ENCODE results near the gene SLC9A5. TPM values are rescaled to one million over a fixed set of nuclear protein-coding genes. Genes with fewer than 3 reads are reported as not detected.

Gene SLC9A5
- total and polyA plus RNA-seq, 9 of the 15 experiments (the other 6 are each of a cell fraction or from before 2014, with no cell fraction given) = 0.06 to 3.1 (median 1.2) TPM

- no TSS peak for BruUV-seq (replicated peaks)
- no peaks in the 10 kb centered on the region for H3K27me3 ChIP-seq (ENCODE audit: control insufficient read depth in 2 of 2, insufficient read depth in 2 of 2, low read length in 2 of 2)
- no peaks in the 10 kb centered on the region for H4K20me1 ChIP-seq (replicated peaks; ENCODE audit: control insufficient read depth, insufficient read depth, low read length)
- peak overlapping the region; percentile 16; the same call in 1 of the 2 replicates for H3K4me2 ChIP-seq (ENCODE audit: insufficient read depth, low read length)
- whole genome bisulfite sequencing (ENCODE audit: insufficient coverage, low coverage, missing lambda C conversion rate) = 70% methylated on average over 4 of the region's 4 CpGs
- H3K4me1 ChIP-seq (replicated peaks in 1 of 2; ENCODE audit: control insufficient read depth in 2 of 2, insufficient read depth in 2 of 2, low read length in 2 of 2) = peaks cover 60 to 70% of the 10 kb centered on the region in 2 experiments
- no peaks in the 10 kb centered on the region for H3K9me3 ChIP-seq (replicated peaks; ENCODE audit: control insufficient read depth, insufficient read depth, low read depth, low read length)
- ATAC-seq (no peak), FAIRE-seq (no peak), DNase-seq (ENCODE audit: extremely low read depth in 1 of 4, low spot score in 3 of 4) (no peak)
- peak overlapping the region; percentile 51 to 87; a peak in 3 of 4 replicates for H3K9ac ChIP-seq (ENCODE audit: insufficient read depth in 1 of 2, low read depth in 2 of 2, low read length in 2 of 2)
- peak overlapping the region; percentile 83 for H3K27ac ChIP-seq (ENCODE audit: extremely low read depth, low read depth, low read length)
- ChIA-PET CTCF (ENCODE audit: low intra/inter-chr PET ratio) (no interaction called here), POLR2A (interaction anchor here (0.8 to 1.1 kb wide), 2 partner anchors 70 to 141 kb away, joined by 3 read pairs; no protein-coding TSS in a partner anchor)
- in situ Hi-C loops (cut with MboI) = no loop called here
- no peaks in the 10 kb centered on the region for H3K9me1 ChIP-seq (ENCODE audit: control insufficient read depth, insufficient read depth, low read length)
- H2AFZ ChIP-seq (ENCODE audit: low read depth, low read length) = no peak overlapping the region
- H3K36me3 ChIP-seq (ENCODE audit: control insufficient read depth, insufficient read depth, low read length) = peaks cover 59% of the 10 kb centered on the region; the same call in 2 of the 3 replicates
- peaks cover 85% of the 10 kb centered on the region for H3K79me2 ChIP-seq (ENCODE audit: control insufficient read depth, insufficient read depth, low read length)
- intact Hi-C loops (cut with micrococcal nuclease) = loop anchor here (10.0 kb wide), 1 partner anchor 267 kb away; no protein-coding TSS in a partner anchor
- no peak overlapping the region for H3K4me3 ChIP-seq
- TF ChIP-seq PPARD (CRISPR knock-in tag; IDR thresholded peaks at IDR 0.05) = no peak
- TF ChIP-seq ZNF592 (IDR thresholded peaks at IDR 0.05) = peak; percentile 3; the same call in 1 of the 2 replicates
These were observed 6.5 kb upstream of the SLC9A5 start for GRCh38 chr16:67242138-67242730.

Data from K562 (cell line).